T-cell (primary cell): Measurements from ENCODE around the gene STAT1. TPM values are rescaled to one million over a fixed set of nuclear protein-coding genes. Genes with fewer than 3 reads are reported as not detected.
"Not testable (repeated sequence)": the region's sequence is repeated elsewhere in the genome, so short reads cannot be mapped to it uniquely, and the experiment has no call there.

ENCODE experiments used
- ATAC-seq, 4 experiments: fragments of 200-7000 bp in 3 of 4; fragments of 150-1000 bp in 1 of 4; cut with Tn5 transposase; replicated peaks in 1 of 4; 1 replicate in 3 of 4; 2 replicates in 1 of 4; pipeline ENCODE4 v1.10.0; 2021; ENCODE audit warnings: moderate library complexity in 3 of 4, mild to moderate bottlenecking in 2 of 4, moderate number of reproducible peaks in 1 of 4
- CTCF ChIA-PET, 2 donors: fragments of 300-600 bp; sonication (Branson Sonifier 250); formaldehyde crosslinking; loops; one replicate each; lab custom pipeline; 2022; ENCODE audit warnings: antibody characterized with exemption in 2 of 2; lab: Charles Lee
- POLR2A ChIA-PET, 2 donors: fragments of 300-600 bp; sonication (Branson Sonifier 250); formaldehyde crosslinking; loops; one replicate each; lab custom pipeline; 2022; ENCODE audit warnings: antibody characterized with exemption in 2 of 2; lab: Charles Lee
- DNase-seq, 35 experiments: peaks; one replicate each; pipeline versions ENCODE4 v3.0.0 to v3.0.0-alpha.2; 2013 to 2023
- H3K27ac ChIP-seq: one replicate; pipeline ENCODE4 v1.5.1; 2013; ENCODE audit warnings: low read length
- H3K27me3 ChIP-seq, 2 experiments: replicated peaks in 1 of 2; 1 replicate in 1 of 2; 2 replicates in 1 of 2; pipeline versions ENCODE4 v1.6.1 to v1.7.0; 2013; ENCODE audit warnings: low read length in 1 of 2, mixed read lengths in 1 of 2; ENCODE audit not compliant: control insufficient read depth in 2 of 2, insufficient read depth in 2 of 2; ENCODE audit errors: extremely low read depth in 1 of 2
- H3K36me3 ChIP-seq, 2 donors: 1 replicate in 1 of 2; 2 replicates in 1 of 2; pipeline versions ENCODE4 v1.6.1 to v1.7.0; 2013; ENCODE audit warnings: low read length in 1 of 2; ENCODE audit not compliant: control insufficient read depth in 2 of 2, insufficient read depth in 1 of 2; ENCODE audit errors: extremely low read depth in 1 of 2
- H3K4me1 ChIP-seq, 2 experiments: 1 replicate in 1 of 2; 2 replicates in 1 of 2; pipeline versions ENCODE4 v1.6.1 to v1.7.0; 2013; ENCODE audit warnings: low read length in 2 of 2, mixed read lengths in 1 of 2; ENCODE audit not compliant: insufficient read depth in 2 of 2, control insufficient read depth in 1 of 2; ENCODE audit errors: extremely low read depth in 1 of 2
- H3K4me3 ChIP-seq, 2 donors: 1 replicate in 1 of 2; 2 replicates in 1 of 2; pipeline versions ENCODE4 v1.5.1 to v1.7.0; 2013; ENCODE audit warnings: mild to moderate bottlenecking in 2 of 2, low read length in 1 of 2, moderate library complexity in 1 of 2; ENCODE audit not compliant: control insufficient read depth in 1 of 2; ENCODE audit errors: extremely low read depth in 1 of 2
- H3K9me3 ChIP-seq: 2 replicates; pipeline ENCODE4 v1.7.0; 2013
- H3K27ac Mint-ChIP-seq, 2 donors: one replicate each; pipeline ENCODE4 v1.8.0; 2020 to 2021; ENCODE audit warnings: mild to moderate bottlenecking in 2 of 2, mixed read lengths in 2 of 2
- H3K27me3 Mint-ChIP-seq, 2 donors: one replicate each; pipeline ENCODE4 v1.8.0; 2021 to 2022; ENCODE audit warnings: mixed read lengths in 2 of 2
- H3K36me3 Mint-ChIP-seq: one replicate; pipeline ENCODE4 v1.8.0; 2021; ENCODE audit warnings: mixed read lengths
- H3K4me1 Mint-ChIP-seq, 3 donors: one replicate each; pipeline ENCODE4 v1.8.0; 2020 to 2022; ENCODE audit warnings: mixed read lengths in 3 of 3, mild to moderate bottlenecking in 1 of 3
- H3K4me3 Mint-ChIP-seq, 3 donors: one replicate each; pipeline ENCODE4 v1.8.0; 2020 to 2022; ENCODE audit warnings: mild to moderate bottlenecking in 3 of 3, mixed read lengths in 3 of 3, moderate library complexity in 3 of 3
- H3K9me3 Mint-ChIP-seq, 3 donors: one replicate each; pipeline ENCODE4 v1.8.0; 2020 to 2022; ENCODE audit warnings: mixed read lengths in 3 of 3
- WGBS: methylation state at CpG from one replicate; pipeline ENCODE4 v1.1.5; 2013; ENCODE audit warnings: missing lambda C conversion rate; ENCODE audit not compliant: insufficient coverage; 5-methylcytosine and 5-hydroxymethylcytosine counted together
- total RNA-seq, 35 experiments: library from RNA in 6 of 35; stranded (reverse) in 6 of 35; fragments of 120-200 nt in 1 of 35; gene quantifications; one replicate each; pipeline versions ENCODE4 v1.2.1 to v1.2.4 and lab custom pipeline; 2013 to 2026

STAT1 gene
- total RNA-seq, 5 donors from 2014 or later (not counting 1 experiment from before 2014, with no cell fraction given) = 77.6 to 229 (median 152) TPM

DNA sequence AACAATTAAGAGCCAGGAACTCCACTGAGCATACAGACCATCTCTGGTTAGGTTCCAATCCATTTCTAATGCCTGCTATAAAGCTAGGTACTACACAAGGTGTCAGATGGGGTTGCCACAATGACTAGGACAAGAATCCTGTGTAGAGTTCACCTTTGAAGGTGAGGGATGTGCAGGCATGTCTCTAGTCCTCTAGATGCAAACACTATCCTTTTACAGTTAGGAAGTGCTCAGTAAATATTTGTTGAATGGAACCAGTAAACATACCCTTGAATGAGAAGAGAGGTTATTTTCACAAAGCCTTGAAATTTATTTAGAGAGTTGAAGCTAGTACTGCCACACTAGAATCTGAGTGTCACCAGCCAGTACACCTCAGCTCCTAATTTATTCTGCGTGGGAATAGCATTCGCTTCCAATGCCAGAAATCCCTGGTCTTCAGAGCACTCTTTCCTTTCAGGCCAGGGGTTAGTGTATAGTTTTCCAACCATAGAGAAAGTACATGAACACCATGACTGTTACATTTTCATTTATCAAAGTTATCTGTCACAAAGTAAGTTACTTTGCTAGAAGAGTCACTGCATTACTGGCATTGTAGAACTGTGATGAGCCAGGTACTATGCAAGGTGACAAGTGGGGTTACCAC is 48.3 kb downstream of the STAT1 start:
- DNase-seq = no peak
- Mint-ChIP-seq H3K9me3 (no peaks in the 10 kb centered on the region), H3K4me3 (no peak overlapping the region), H3K27ac (peak overlapping the region; percentile 23 to 84), H3K4me1 (peaks cover 41 to 54% (median 47%) of the 10 kb centered on the region in 3 donors), H3K36me3 (peaks cover 71% of the 10 kb centered on the region), H3K27me3 (no peaks in the 10 kb centered on the region)
- H3K4me3 ChIP-seq = no peak overlapping the region
- H3K4me1 ChIP-seq = peaks cover 0 to 3% of the 10 kb centered on the region in 2 experiments
- ChIA-PET POLR2A (interaction anchor here in 1 of 2 donors (0.5 to 0.7 kb wide), 3 partner anchors 26 to 87 kb away, joined by 3 to 4 read pairs (median 3); no protein-coding TSS in a partner anchor), CTCF (interaction anchor here in 1 of 2 donors (1.1 kb wide), 1 partner anchor 18 kb away, joined by 4 read pairs; no protein-coding TSS in a partner anchor)
- no peak overlapping the region for H3K27ac ChIP-seq
- no CpG with 5 or more reads among the region's 2 CpGs for WGBS
- H3K27me3 ChIP-seq = no peaks in the 10 kb centered on the region
- no peaks in the 10 kb centered on the region for H3K9me3 ChIP-seq
- H3K36me3 ChIP-seq = peaks cover 6 to 91% of the 10 kb centered on the region in 2 donors
- ATAC-seq = peak in 1 of 4 experiments; percentile 13

DNA sequence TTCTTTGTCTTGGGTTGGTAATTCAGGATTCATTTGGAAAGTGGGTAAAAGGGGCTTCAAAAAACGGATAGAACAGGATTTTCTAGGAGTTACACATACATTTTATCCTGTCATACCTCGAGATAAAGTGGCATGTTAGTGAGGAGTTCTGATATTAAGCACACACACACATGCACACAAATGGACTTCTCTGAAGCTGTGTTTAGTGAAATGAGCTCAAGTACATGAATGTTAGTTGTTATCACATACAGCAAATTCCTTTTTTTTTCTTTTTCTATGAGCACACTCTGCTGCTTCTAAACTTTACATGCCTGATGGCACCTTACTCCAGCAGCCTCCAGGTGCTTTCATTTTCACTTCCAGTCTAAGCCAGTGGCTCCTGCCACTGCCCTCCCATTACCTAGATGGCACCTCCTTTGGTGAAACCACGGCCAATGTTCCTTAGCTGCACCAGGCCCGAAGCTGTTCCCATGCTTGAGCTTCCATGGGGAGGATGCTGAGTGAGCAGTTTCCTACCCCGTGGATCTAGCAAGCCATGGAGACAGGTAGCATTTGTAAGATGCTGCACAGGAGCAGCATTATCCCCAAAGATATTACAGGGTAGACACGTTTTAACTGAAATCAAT is 49.7 kb downstream of the STAT1 start:
- CTCF ChIA-PET = interaction anchor here in 1 of 2 donors (0.6 kb wide), 1 partner anchor 48 kb away, joined by 3 read pairs; no protein-coding TSS in a partner anchor
- H3K4me3 Mint-ChIP-seq = no peak overlapping the region
- DNase-seq (peak in 1 of 35 experiments; percentile 25), ATAC-seq (peak; percentile 31 to 49 (median 42))
- H3K27me3 Mint-ChIP-seq = no peaks in the 10 kb centered on the region
- Histone ChIP-seq H3K4me3 (no peak overlapping the region), H3K27ac (peak overlapping the region; percentile 35), H3K4me1 (peaks cover 0 to 3% of the 10 kb centered on the region in 2 experiments), H3K36me3 (peaks cover 0 to 76% of the 10 kb centered on the region in 2 donors), H3K9me3 (no peaks in the 10 kb centered on the region), H3K27me3 (no peaks in the 10 kb centered on the region)
- peak overlapping the region; percentile 82 to 84 for H3K27ac Mint-ChIP-seq
- H3K4me1 Mint-ChIP-seq = peaks cover 32 to 50% (median 40%) of the 10 kb centered on the region in 3 donors
- POLR2A ChIA-PET = interaction anchor here (0.8 to 1.2 kb wide), 4 partner anchors 10 to 50 kb away, joined by 3 to 6 read pairs (median 4); no protein-coding TSS in a partner anchor
- H3K9me3 Mint-ChIP-seq = no peaks in the 10 kb centered on the region
- H3K36me3 Mint-ChIP-seq = peaks cover 58% of the 10 kb centered on the region
- no CpG with 5 or more reads among the region's 6 CpGs for WGBS

DNA sequence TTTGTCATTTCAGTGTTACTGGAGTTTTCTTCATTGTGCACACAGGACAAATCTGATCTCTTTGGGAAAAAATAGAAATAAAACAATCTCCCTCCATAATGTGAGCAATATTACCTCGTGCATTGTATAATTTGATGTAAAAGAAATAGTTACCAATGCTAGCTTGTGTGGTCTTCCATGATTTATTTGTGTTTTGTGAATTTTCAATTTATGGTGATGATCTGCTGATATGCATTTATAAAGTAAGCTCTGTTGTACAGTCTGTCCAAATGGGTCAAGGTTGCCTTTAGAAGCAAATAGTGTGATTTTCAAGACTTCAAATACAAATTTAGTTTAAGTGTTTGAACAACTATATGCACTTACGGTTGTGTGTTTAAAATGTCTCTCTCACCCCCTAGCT is 50.9 kb downstream of the STAT1 start:
- CTCF ChIA-PET = no interaction called here
- no CpG with 5 or more reads among the region's 2 CpGs for WGBS
- Mint-ChIP-seq H3K4me1 (peaks cover 37 to 60% (median 41%) of the 10 kb centered on the region in 3 donors), H3K36me3 (peaks cover 55% of the 10 kb centered on the region), H3K27ac (peak overlapping the region; percentile 11 to 21), H3K4me3 (no peak overlapping the region), H3K27me3 (no peaks in the 10 kb centered on the region), H3K9me3 (peaks cover 0 to 3% (median 0%) of the 10 kb centered on the region in 3 donors)
- POLR2A ChIA-PET = interaction anchor here (0.8 kb wide), 2 partner anchors 15 to 51 kb away, joined by 3 to 6 read pairs; no protein-coding TSS in a partner anchor
- no peak overlapping the region for H3K4me3 ChIP-seq
- no peak for ATAC-seq
- peaks cover 0 to 64% of the 10 kb centered on the region in 2 donors for H3K36me3 ChIP-seq
- no peaks in the 10 kb centered on the region for H3K27me3 ChIP-seq
- no peaks in the 10 kb centered on the region for H3K9me3 ChIP-seq
- DNase-seq = no peak
- no peak overlapping the region for H3K27ac ChIP-seq
- peaks cover 0 to 3% of the 10 kb centered on the region in 2 experiments for H3K4me1 ChIP-seq

DNA sequence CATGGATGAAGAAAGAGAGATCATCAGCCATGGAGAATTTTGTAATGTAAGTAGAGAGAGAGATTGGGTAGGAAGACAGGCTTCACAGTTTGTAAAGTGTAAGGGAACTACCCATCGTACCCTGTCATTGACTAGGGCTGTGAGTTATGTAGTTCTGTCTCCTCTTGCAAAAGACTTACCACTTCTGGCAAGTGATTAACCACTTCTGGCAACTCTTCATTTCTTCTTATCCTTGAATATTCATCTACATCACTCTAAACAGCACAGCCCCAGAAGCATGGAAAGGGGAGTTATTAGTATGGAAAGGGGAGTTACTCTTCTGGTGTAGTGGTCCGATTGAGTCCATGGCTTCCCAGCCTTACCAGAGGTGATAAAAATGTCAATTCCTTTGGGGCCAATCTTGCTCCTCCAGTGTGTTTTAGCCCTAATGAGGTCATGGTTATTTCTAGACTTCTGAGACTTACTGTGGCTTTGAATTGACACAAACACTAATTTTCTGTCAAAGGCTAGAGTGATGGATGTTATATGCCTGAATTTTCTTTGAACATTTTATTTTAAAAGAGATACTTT is 52.0 kb downstream of the STAT1 start:
- DNase-seq (no peak), ATAC-seq (peak in 1 of 4 experiments; percentile 21)
- 100% methylated on average over 1 of the region's 2 CpGs for WGBS
- H3K27me3 Mint-ChIP-seq = no peaks in the 10 kb centered on the region
- ChIA-PET CTCF (interaction anchor here in 1 of 2 donors (1.0 kb wide), 1 partner anchor 22 kb away, joined by 3 read pairs; no protein-coding TSS in a partner anchor), POLR2A (interaction anchor here (0.6 to 0.7 kb wide), 2 partner anchors 19 to 89 kb away, joined by 3 read pairs; no protein-coding TSS in a partner anchor)
- peaks cover 36 to 59% (median 41%) of the 10 kb centered on the region in 3 donors for H3K4me1 Mint-ChIP-seq
- Histone ChIP-seq H3K27ac (no peak overlapping the region), H3K9me3 (no peaks in the 10 kb centered on the region), H3K4me3 (no peak overlapping the region), H3K36me3 (peaks cover 0 to 54% of the 10 kb centered on the region in 2 donors), H3K4me1 (peaks cover 0 to 3% of the 10 kb centered on the region in 2 experiments), H3K27me3 (no peaks in the 10 kb centered on the region)
- H3K27ac Mint-ChIP-seq = peak overlapping the region; percentile 58 to 66
- peaks cover 0 to 3% (median 0%) of the 10 kb centered on the region in 3 donors for H3K9me3 Mint-ChIP-seq
- no peak overlapping the region for H3K4me3 Mint-ChIP-seq
- H3K36me3 Mint-ChIP-seq = peaks cover 60% of the 10 kb centered on the region

DNA sequence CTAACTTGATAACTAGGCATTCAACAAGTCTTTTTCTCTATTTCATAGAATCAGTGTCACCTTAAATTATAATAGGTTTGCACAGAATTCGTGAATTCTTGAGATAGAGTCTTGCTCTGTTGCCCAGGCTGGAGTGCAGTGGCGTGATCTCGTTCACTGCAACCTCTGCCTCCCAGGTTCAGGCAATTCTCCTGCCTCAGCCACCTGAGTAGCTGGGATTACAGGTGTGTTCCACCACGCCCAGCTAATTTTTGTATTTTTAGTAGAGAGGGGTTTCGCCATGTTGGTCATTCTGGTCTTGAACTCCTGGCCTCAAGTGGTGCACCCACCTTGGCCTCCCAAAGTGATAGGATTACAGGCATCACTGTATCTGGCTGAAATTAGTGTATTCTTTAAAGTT is 52.9 kb downstream of the STAT1 start:
- 80% methylated on average over 3 of the region's 5 CpGs for WGBS
- ChIA-PET POLR2A (interaction anchor here (0.5 to 0.7 kb wide), 5 partner anchors 18 to 224 kb away, joined by 3 to 6 read pairs (median 3); no protein-coding TSS in a partner anchor), CTCF (interaction anchor here (0.7 to 1.5 kb wide), 3 partner anchors 13 to 177 kb away, joined by 3 to 7 read pairs (median 4); no protein-coding TSS in a partner anchor)
- not testable (repeated sequence) for H3K4me3 ChIP-seq, H3K27me3 ChIP-seq, H3K9me3 Mint-ChIP-seq, H3K27me3 Mint-ChIP-seq, H3K4me1 ChIP-seq, DNase-seq, H3K4me3 Mint-ChIP-seq, ATAC-seq, H3K27ac ChIP-seq, H3K9me3 ChIP-seq
- H3K36me3 ChIP-seq = peaks cover 0 to 47% of the 10 kb centered on the region in 2 donors
- H3K27ac Mint-ChIP-seq = peak overlapping the region; percentile 17 to 64
- peaks cover 35 to 52% (median 39%) of the 10 kb centered on the region in 3 donors for H3K4me1 Mint-ChIP-seq
- H3K36me3 Mint-ChIP-seq = peaks cover 64% of the 10 kb centered on the region
